ENCODE data around the gene SF3B6.

Gene SF3B6

GRCh38 chr2:24052951-24053350 lies 23.2 kb downstream of the SF3B6 start:
- no peak for DNase-seq (ENCODE audit: low read depth)
- no peak for TF ChIP-seq CTCF (IDR thresholded peaks at IDR 0.05; ENCODE audit: control insufficient read depth, insufficient read depth, low read depth, low read length, missing control alignments)
- H3K4me3 ChIP-seq (ENCODE audit: control insufficient read depth, low read depth, low read length) = no peak overlapping the region

GRCh38 chr2:24051833-24052232 lies 24.3 kb downstream of the SF3B6 start:
- TF ChIP-seq CTCF (IDR thresholded peaks at IDR 0.05; ENCODE audit: control insufficient read depth, insufficient read depth, low read depth, low read length, missing control alignments) = no peak
- no peak overlapping the region for H3K4me3 ChIP-seq (ENCODE audit: control insufficient read depth, low read depth, low read length)
- DNase-seq (ENCODE audit: low read depth) = no peak

- H3K4me3 ChIP-seq (ENCODE audit: control insufficient read depth, low read depth, low read length) = peak overlapping the region; percentile 84
- DNase-seq (ENCODE audit: low read depth) = no peak
- no peak for TF ChIP-seq CTCF (IDR thresholded peaks at IDR 0.05; ENCODE audit: control insufficient read depth, insufficient read depth, low read depth, low read length, missing control alignments)
These were observed 25.8 kb downstream of the SF3B6 start for GRCh38 chr2:24050041-24050979.

- DNase-seq (ENCODE audit: low read depth) = no peak
- peak within 1 kb of the TSS; percentile 84 for H3K4me3 ChIP-seq (ENCODE audit: control insufficient read depth, low read depth, low read length)
- TF ChIP-seq CTCF (IDR thresholded peaks at IDR 0.05; ENCODE audit: control insufficient read depth, insufficient read depth, low read depth, low read length, missing control alignments) = no peak
These were observed 26.6 kb downstream of the SF3B6 start, which contains the start of gene FKBP1B for GRCh38 chr2:24049485-24050021. Gene FKBP1B, plus strand, starts transcription at chr2:24049741. Its CDS starts 109 bp downstream, at chr2:24049850.

GRCh38 chr2:24048769-24049484 lies 27.2 kb downstream of the SF3B6 start:
- peak overlapping the region; percentile 84 for H3K4me3 ChIP-seq (ENCODE audit: control insufficient read depth, low read depth, low read length)
- no peak for TF ChIP-seq CTCF (IDR thresholded peaks at IDR 0.05; ENCODE audit: control insufficient read depth, insufficient read depth, low read depth, low read length, missing control alignments)
- no peak for DNase-seq (ENCODE audit: low read depth)

GRCh38 chr2:24047703-24048033 lies 28.5 kb downstream of the SF3B6 start:
- no peak overlapping the region for H3K4me3 ChIP-seq (ENCODE audit: control insufficient read depth, low read depth, low read length)
- DNase-seq (ENCODE audit: low read depth) = no peak
- TF ChIP-seq CTCF (IDR thresholded peaks at IDR 0.05; ENCODE audit: control insufficient read depth, insufficient read depth, low read depth, low read length, missing control alignments) = no peak
